BJ (cell line): ENCODE data around the gene BCDIN3D. TPM values are rescaled to one million over a fixed set of nuclear protein-coding genes. Genes with fewer than 3 reads are reported as not detected.

Experiments
- CTCF ChIA-PET: fragments of 350-600 bp; formaldehyde crosslinking; extraction: SDS; loops from one replicate; lab custom pipeline; 2021; ENCODE audit warnings: antibody characterized with exemption, inconsistent platforms; lab: Yijun Ruan, JAX
- POLR2A ChIA-PET: fragments of 300-600 bp; sonication (Branson Sonifier 250); formaldehyde crosslinking; extraction: SDS; loops from one replicate; lab custom pipeline; 2021; ENCODE audit warnings: antibody characterized with exemption; lab: Charles Lee
- DNase-seq: peaks from one replicate; pipeline ENCODE4 v3.0.0-alpha.2; 2011; ENCODE audit warnings: low read depth
- H3K27me3 ChIP-seq: 2 replicates; pipeline ENCODE4 v1.6.0; 2011; ENCODE audit warnings: low read length; ENCODE audit not compliant: control insufficient read depth, insufficient read depth
- H3K36me3 ChIP-seq: 2 replicates; pipeline ENCODE4 v1.5.1; 2011; ENCODE audit warnings: low read length; ENCODE audit not compliant: control insufficient read depth, insufficient read depth
- H3K4me3 ChIP-seq: 2 replicates; pipeline ENCODE4 v1.5.1; 2011; ENCODE audit warnings: low read depth, mild to moderate bottlenecking, control low read depth, low read length
- CTCF ChIP-seq: IDR thresholded peaks from 2 replicates; pipeline ENCODE4 v1.5.1; 2011; ENCODE audit warnings: low read depth, mild to moderate bottlenecking, control low read depth, inconsistent platforms, low read length, moderate library complexity; ENCODE audit not compliant: insufficient read depth
- polyA plus RNA-seq: library from polyadenylated mRNA; depleted of rRNA; stranded (reverse); fragments of >200 nt; gene quantifications from 2 replicates; pipeline ENCODE4 v1.2.3, GENCODE V29; 2011

Gene BCDIN3D
- polyA plus RNA-seq, 1 experiment = 2.6 TPM

- Histone ChIP-seq H3K27me3 (no peaks in the 10 kb centered on the region), H3K36me3 (peaks cover 21% of the 10 kb centered on the region), H3K4me3 (no peak overlapping the region)
- no peak for DNase-seq
- ChIA-PET POLR2A (no interaction called here), CTCF (interaction anchor here (0.9 to 1.6 kb wide), 2 partner anchors 8 to 10 kb away, joined by 3 to 4 read pairs; no protein-coding TSS in a partner anchor)
- no peak for TF ChIP-seq CTCF
Measured at GRCh38 chr12:49807991-49808580, 34.8 kb downstream of the BCDIN3D start.

- peaks cover 26% of the 10 kb centered on the region for H3K36me3 ChIP-seq
- CTCF ChIA-PET = interaction anchor here (1.0 kb wide), 1 partner anchor 10 kb away, joined by 4 read pairs; no protein-coding TSS in a partner anchor
- no peak for DNase-seq
- no peak for TF ChIP-seq CTCF
- H3K27me3 ChIP-seq = no peaks in the 10 kb centered on the region
- no peak overlapping the region for H3K4me3 ChIP-seq
- POLR2A ChIA-PET = no interaction called here
Measured at GRCh38 chr12:49806877-49807276, 36.0 kb downstream of the BCDIN3D start.

GRCh38 chr12:49806321-49806813 lies 36.5 kb downstream of the BCDIN3D start:
- Histone ChIP-seq H3K36me3 (peaks cover 31% of the 10 kb centered on the region), H3K4me3 (no peak overlapping the region), H3K27me3 (no peaks in the 10 kb centered on the region)
- TF ChIP-seq CTCF = no peak
- no peak for DNase-seq
- CTCF ChIA-PET = interaction anchor here (1.0 to 1.4 kb wide), 2 partner anchors 10 to 160 kb away, joined by 3 to 4 read pairs; no protein-coding TSS in a partner anchor
- POLR2A ChIA-PET = no interaction called here

- POLR2A ChIA-PET = no interaction called here
- no peak for TF ChIP-seq CTCF
- DNase-seq = no peak
- H3K36me3 ChIP-seq = peaks cover 38% of the 10 kb centered on the region
- no peaks in the 10 kb centered on the region for H3K27me3 ChIP-seq
- no peak overlapping the region for H3K4me3 ChIP-seq
- CTCF ChIA-PET = interaction anchor here (1.4 kb wide), 1 partner anchor 161 kb away, joined by 3 read pairs; no protein-coding TSS in a partner anchor
Measured at GRCh38 chr12:49805409-49805808, 37.5 kb downstream of the BCDIN3D start.

GRCh38 chr12:49804821-49805220 lies 38.1 kb downstream of the BCDIN3D start:
- ChIA-PET CTCF (interaction anchor here (0.5 to 1.4 kb wide), 2 partner anchors 162 to 715 kb away, joined by 3 read pairs; no protein-coding TSS in a partner anchor), POLR2A (interaction anchor here (0.5 kb wide), 1 partner anchor 15 kb away, joined by 3 read pairs; no protein-coding TSS in a partner anchor)
- no peaks in the 10 kb centered on the region for H3K27me3 ChIP-seq
- no peak for DNase-seq
- peaks cover 40% of the 10 kb centered on the region for H3K36me3 ChIP-seq
- TF ChIP-seq CTCF = no peak
- no peak overlapping the region for H3K4me3 ChIP-seq
